Globus pallidus (tissue), 1 donor: ENCODE measurements around the gene VASN.
A peak's percentile ranks its signal among the peaks of the same experiment; 100 is the strongest.
"Not testable (repeated sequence)": the region's sequence is repeated elsewhere in the genome, so short reads cannot be mapped to it uniquely, and the experiment has no call there.

ENCODE experiments used
- DNase-seq: peaks from one replicate; pipeline ENCODE4 v3.0.0-alpha.2; 2015; ENCODE audit warnings: low spot score

VASN gene

DNA sequence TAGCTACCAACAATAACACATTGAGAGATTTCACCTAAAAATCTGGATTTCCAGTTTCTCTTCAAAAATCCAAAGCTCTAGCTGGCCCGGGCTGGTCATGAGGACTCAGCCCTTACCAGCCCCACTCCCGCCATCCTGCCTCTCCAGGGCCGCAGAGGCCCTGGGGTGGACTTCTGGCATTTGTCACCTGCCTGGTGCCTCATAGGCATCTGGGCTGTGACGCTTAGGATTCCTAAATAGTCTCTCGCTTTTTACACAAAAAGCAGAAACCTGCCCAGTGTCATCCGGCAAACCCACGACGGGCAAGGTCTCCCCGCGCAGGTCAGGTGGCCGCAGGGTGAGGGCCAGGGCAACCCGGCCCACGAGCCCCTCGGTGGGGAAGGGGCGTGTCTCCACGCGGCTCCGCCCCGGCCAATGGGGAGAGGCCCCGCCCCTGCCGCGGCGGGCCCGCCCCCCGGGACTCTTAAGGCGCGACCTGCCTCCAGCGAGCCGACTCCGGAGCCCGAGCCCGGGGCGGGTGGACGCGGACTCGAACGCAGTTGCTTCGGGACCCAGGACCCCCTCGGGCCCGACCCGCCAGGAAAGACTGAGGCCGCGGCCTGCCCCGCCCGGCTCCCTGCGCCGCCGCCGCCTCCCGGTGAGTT, at the start of gene VASN:
VASN (plus strand) TSS at position 492 of the 644 bp plus-strand sequence. CDS start 9,030 bp downstream, outside the sequence.
- DNase-seq = peak; percentile 60

DNA sequence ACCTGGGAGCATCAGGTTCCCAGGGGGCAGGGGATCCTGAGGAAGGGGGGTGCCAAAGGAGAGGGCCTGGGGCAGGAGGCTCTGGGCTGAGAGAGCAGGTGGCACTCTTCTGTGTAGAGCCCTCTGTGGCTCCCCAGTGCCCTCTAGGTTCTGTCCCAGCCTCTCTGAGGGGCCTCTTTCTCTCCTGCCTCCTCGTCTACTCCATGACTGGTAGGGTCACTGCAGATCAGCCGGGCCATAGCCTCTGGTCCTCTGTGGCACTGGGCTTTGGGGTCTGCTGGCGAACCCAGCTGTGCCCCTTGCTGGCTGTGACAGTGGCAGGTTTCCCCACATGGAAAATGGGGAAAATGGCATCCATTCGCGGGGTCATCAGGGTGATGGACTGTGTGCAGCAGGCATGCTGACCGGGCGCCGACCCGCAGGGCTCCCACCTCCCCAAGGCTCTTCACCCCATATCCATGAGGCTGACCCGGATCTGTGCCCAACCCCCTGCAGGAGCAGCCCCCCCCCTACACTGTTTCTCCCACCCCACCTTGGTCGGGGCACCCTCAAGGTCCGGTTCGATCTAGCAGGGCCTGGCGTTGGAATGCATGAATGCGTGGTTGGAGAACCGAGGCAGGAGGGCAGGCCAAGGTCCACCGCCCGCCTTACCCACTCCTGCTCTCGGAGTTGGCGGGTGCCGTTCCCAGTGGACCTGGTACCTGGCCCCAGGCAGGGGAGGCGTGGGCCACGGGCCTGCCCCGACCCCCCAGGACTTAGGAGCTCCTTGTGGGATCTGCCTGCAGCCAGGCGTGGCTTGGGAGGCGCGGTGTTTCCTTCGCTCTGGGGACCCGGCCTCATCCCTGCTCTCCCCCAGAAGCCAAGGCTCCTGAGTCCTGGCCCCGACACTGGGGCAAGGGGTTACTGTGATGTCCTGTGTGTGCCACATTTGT, 49.3 kb upstream of the VASN start:
- DNase-seq = no peak

DNA sequence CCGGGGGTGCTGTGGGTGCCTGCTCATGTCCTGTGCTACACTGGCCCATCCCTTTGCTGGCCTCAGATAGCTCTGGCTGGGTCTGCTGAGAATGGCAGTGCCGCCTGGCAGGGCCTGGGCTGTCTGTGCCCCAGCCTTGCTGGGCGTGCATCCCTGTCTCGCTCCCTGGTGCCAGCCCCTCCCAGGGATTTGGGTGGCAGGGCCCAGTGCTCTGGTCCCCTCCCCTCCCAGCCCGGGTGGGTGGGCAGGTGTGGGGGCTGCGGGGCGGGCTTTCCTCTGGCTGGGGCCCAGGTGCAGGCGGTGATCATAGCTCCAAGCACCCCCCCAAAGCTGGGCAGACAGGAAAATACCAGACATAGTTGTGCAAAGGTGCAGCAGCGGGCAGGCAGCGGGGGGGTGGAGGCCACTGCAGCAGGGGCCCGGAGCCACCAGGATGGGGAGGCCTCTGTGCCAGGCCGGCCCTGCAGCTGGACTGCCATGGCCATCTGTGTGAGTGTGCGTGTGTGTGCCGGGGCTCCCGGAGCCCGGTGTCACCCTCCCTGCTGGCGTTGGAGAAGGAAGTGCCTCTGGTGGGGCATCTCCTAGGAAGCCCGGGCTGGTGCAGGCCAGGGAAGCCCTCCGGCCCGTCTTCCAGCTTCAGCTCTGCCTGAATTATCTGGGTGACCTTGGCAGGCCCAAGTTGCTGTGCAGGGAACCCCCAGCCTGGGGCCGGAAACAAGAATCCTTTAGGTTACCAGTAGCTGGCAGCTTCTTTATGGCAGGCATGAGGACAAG, 48.4 kb upstream of the VASN start:
- DNase-seq = peak; percentile 50

DNA sequence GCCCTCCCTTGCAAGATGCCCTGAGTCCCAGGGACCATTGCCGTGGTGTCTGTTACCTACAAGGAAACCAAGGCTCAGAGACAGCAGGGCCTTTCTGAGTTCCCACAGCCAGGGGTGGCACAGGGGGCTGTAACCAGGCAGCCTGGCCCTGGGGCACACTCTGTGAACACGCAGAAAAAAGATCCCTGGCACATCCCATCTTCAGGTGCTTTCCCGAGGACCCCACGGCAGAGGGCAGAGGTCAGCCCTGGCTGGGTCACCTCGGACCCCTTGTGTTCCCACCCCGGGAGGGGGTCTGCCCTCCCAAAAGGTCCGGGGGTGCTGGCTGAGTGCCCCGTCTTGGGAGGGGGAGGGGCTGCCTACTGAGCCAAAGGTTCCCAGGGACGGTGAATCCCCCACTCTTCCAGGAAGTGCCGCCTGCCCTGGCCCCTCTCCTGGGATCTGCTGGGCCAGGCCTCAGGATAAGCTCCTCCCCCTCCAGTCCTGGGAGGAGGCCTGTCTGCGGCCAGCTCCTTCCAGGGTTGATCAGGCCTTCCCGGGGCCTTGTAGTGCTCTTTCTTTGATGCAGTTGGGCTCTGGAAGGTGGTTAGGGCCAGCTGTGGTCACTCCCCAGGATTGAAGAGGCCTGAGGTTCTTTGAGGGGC, 47.7 kb upstream of the VASN start:
- DNase-seq = no peak

DNA sequence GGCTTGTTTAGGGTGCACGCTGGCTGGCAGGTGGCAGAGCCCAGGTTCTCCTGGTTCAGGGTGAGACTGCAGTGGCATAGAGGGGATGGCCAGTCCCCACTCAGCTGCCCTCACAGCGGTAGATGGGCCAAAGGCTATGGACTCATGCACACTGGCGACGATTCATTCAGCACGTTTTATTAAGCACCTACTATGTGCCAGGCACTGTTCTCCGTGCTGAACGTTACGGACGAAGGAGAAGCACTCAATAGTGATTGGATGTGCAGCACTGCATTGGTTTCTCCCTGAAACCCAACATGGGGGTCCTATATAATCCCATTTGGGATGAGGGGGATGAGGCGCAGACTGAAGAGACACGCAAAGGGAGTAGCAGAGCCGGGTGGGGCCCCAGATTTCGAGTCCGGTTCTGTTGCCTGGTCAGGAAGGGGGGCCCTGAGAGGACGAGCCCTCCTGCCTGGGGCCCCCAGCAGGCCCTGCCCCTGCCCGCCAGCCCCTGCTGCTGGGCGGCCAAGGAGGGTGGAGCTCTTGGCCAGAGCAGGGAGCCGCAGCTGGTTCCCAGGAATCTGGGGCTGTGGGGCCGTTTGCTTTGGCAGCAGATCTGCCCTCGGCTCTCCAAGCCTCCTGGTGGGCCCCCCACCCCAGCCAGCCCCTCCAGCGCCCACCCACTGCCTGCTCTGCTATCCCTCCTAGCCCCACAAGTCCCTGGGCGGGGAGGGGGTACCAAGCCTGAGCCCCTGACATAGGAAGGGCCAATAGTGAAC, 47.0 kb upstream of the VASN start:
- no peak for DNase-seq

DNA sequence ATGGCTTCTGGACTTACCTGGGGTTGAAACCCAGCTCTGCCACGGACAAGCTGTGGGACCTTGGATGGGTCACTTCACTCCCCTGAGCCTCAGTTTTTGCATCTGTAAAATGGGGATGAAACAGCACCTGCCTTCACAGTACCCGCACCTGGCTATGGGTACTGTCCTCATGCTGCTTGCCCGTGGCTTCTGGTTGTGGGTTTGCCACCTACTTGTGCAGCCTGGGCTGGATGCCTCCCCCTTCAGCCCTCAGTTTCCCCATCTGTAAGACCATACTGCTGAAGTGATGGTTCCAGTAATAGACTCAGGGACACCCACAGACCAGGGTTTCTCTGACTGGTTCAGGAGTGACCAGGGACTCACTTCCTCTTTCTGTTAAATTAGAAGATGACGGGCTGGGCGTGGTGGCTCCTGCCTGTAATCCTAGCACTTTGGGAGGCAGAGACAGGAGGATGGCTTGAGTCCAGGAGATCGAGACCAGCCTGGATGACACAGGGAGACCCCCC, 46.3 kb upstream of the VASN start:
- DNase-seq = no peak

DNA sequence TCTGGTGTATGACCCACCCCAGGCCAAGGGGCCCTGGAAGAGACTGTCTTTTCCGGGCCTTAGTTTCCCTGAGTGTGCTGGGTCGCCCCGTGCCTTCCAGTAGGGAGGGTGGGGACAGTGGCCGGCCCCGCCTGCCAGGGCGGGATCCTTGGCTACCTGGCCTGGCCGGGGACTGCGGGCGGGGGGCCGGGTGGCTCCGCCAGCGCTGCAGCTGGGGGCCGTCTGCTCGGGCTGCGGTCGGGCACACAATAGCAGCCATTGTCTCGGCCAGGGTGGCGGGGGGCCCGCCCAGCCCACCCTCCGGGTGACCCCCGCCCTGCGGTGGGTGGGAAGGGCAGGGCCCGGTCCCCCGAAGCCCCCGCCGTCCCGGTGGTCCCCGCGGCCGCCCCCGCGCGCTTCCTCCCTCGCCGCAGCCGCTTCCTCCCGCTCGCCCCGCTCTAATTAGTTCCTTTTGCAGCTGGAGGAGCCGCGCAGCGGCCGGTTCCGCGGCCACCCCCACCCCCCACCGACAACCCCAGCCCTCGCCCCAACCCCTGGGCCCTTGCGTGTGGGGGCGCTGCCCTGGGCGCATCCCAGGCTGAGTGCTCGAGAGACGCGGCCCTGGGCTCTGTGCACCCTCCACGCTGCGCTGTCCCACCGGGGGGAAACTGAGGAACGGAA, 44.1 kb upstream of the VASN start:
- no peak for DNase-seq

DNA sequence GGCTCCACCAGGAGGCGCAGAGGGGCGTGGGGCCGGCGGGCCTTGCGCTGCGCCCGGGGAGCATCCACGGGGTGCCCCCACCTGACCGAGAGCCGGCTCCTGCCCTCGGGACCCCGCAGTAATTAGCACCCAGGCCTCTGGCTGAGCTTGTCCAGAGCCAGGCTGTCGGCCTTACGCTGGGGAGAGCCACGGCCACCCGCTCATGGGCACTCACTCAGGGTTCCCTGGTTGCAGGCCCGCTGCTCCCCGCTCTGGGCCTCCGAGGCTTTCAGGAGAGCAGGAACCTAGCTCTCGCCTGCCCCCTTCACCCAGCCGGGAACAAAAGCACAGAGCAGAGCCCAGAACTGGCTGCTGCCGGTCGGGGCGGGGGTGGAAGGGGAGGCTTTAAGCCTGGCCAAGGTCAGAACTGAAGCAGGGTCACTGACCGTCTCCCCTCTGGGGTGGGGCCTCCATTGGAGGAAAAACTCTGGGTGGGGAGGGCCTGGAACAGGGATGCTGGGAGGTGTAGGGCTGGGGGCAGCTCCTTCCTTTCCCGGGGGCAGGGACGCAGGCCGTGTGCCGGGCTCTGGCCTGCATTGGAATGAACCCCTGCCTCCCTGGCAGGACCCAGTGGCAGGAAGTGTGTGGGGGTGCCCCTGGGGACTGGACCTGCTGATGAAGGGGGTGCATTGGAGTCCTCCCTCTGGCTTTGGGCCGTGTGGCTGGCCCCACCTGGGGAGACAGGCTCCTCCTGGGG, 43.4 kb upstream of the VASN start:
- DNase-seq = peak; percentile 75

DNA sequence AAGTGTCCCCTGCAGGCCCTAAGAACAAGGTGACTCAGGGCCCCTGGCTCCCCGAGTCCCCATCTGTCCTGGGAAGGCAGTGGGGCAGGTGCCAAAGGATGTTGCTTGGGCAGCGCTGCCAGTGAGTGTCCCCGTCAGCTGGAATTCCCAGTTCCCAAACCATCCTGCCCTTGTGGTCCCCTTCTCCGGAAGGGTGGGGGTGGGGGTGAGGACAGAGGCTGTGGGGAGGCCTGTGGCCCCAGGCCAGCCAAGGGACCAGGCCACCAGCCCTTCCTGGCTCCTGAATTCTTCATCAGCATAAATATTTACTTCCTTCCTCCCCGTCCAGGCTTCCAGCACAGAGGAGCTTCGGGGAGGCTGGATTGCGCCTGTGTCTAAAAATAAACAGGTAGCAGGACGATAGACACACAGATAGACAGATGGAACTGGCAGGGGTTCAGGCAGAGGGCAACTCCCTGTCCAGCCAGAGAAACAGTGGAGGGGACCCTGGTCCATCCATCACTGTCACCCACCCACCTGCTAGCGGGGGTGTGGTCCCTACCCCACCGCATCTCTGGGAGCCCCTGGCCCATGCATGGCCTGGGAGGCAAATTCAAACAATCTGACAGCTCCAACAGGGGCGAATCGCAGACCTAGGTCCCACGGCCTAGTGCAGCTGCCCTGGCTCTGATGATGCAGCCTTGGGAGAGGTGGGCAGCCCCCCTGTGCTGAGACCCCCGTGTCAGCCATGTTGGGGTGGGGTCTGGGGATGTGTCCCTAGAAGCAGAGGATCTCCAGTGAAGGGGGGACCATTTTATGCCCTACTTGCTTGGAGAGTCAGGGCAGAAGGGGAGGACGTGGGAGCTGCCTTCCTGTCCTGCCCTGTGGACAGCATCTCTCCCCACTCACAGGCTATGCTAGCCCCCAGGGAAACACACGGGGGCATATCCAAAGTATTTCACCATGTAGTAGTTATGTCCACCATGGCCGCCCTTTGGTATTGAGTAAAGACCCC, 42.6 kb upstream of the VASN start:
- DNase-seq = no peak

DNA sequence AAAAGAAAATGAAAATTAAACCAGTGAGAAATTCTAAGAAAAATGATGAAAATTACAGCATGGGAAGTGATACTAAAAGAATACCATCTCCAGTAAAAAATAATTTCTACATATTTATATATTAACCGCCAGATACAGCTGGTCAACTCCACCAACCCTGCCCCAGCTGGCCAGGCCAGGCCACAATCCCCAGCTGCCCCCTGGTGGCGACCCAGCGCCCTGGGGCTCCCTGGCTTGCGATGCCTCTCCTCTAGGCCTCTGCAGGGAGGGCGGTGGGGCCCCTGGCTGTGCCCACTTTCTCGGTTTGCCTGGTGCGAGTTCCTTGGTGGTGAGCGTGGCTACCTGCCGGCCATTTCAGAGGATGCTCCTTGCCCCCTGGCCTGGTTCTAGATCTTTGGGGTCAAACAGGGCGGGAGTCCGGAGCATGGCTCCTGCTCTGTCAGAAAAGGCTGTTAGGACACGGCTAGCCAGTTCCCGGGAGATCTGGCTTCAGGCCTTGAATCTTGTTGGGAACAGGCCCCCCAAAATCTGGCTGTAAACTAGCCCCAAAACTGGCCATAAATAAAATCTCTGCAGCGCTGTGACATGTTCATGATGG, 41.3 kb upstream of the VASN start:
- peak; percentile 55 for DNase-seq

DNA sequence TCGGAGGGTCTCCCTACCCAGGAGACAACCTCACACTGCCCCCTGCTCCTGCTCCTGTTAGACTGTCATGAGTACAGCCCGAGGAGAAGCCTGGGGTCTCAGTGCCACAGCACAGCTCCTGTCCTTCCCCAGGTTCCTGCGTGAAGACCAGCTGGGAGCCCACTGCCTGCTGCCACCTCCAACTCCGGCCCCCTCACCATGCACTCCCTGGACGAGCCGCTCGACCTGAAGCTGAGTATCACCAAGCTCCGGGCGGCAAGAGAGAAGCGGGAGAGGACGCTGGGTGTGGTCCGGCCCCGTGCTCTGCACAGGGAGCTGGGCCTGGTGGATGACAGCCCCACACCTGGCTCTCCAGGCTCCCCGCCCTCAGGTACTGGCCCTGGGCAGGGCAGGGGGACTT, 39.6 kb upstream of the VASN start:
- DNase-seq = no peak

DNA sequence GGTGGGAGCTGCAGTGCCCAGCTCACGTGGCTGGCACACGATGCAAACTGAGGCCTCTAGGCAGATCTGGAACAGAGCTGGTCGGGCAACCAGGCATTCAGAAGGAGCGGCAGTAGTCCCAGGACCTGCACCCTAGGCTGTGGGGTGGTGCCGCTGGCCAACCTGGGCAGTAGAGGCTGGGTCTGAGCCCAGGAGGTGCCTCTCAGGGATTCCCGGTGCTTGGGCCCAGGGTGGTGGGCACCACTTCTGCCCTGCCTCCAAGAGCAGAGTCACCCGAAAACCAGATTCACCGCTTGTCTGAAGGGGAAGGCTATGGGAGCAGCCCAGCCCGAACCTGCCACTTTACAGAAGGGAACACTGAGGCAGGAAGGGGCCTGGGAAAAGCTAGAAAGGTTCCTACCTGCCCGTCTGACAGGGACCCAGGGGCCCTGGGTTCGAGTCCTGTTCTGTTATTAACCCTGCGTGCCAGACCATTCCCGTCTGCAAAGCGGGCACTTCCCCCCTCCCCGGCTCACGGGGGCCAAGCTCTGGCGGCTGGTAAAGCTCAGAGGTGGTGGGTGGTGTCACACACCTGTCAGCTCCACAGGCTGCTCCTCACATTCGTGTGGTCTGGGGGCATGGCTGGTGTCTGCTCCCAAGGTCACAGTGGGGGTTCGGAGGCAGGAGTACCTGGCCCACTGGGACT, 38.9 kb upstream of the VASN start:
- DNase-seq = no peak

DNA sequence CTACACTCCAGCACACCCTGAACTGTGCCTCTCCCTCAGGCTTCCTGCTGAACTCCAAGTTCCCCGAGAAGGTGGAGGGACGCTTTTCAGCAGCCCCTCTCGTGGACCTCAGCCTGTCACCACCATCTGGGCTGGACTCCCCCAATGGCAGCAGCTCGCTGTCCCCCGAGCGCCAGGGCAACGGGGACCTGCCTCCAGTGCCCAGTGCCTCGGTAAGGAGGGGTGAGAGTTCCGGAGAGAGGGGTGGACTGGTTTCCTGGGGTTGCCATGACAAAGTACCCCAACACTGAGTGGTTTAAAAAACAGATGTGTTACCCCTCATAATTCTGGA, 38.4 kb upstream of the VASN start:
- DNase-seq = no peak

DNA sequence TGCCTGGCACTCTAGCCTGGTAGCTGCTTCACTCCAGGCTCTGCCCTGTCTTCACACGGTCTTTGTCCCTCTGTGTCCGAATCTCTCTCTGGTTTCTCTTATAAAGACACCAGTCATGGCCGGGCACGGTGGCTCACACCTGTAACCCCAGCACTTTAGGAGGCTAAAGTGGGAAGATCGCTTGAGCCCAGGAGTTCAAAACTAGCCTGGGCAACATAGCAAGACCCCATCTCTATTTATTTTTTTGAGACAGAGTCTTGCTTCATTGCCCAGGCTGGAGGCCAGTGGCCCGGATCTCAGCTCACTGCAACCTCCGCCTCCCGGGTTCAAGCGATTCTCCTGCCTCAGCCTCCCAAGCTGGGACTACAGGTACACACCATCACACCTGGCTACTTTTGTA, 37.9 kb upstream of the VASN start:
- DNase-seq = not testable (repeated sequence)

DNA sequence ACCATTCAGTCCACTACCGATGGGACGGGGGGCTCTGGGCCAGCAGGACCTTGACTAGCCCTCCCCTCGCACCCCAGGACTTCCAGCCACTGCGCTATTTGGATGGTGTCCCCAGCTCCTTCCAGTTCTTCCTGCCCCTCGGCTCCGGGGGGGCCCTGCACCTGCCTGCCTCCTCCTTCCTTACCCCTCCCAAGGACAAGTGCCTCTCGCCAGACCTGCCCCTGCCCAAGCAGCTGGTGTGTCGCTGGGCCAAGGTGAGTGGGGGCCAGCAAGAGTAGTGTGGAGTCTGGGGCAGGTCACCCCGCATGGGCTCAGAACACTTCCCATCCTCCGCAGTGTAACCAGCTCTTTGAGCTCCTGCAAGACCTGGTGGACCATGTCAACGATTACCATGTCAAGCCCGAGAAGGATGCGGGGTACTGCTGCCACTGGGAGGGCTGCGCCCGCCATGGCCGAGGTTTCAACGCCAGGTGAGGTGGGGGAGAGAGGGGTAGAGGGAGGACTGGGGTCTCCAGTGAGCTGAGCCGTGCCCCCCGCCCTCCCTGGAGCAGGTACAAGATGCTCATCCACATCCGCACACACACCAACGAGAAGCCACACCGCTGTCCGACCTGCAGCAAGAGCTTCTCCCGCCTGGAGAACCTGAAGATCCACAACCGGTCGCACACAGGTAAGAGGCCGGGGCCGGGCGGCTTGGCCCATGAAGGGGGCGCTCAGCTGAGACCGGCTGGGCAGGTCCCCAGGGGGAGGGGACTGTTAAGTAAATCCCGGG, 36.7 kb upstream of the VASN start:
- DNase-seq = no peak

DNA sequence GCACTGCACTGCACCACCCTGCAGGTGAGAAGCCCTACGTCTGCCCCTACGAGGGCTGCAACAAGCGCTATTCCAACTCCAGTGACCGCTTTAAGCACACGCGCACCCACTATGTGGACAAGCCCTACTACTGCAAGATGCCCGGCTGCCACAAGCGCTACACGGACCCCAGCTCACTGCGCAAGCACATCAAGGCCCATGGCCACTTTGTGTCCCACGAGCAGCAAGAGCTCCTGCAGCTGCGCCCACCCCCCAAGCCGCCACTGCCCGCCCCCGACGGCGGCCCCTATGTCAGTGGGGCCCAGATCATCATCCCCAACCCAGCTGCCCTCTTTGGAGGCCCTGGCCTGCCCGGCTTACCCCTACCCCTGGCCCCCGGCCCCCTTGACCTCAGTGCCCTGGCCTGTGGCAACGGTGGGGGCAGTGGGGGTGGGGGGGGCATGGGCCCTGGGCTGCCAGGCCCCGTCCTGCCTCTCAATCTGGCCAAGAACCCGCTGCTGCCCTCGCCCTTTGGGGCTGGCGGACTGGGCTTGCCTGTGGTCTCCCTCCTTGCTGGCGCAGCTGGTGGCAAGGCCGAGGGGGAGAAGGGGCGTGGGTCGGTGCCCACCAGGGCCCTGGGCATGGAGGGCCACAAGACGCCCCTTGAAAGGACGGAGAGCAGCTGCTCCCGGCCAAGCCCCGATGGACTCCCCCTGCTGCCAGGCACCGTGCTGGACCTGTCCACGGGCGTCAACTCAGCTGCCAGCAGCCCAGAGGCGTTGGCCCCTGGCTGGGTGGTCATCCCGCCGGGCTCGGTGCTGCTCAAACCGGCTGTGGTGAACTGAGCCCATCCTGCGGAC, 34.7 kb upstream of the VASN start:
- DNase-seq = no peak
